Lower leg skin (tissue), 3 donors: ENCODE data around the gene CTTNBP2.

Experiments
- CTCF ChIP-seq, 3 donors: fragments of 450-650 bp; IDR thresholded peaks; one replicate each; pipeline ENCODE4 v1.5.1; 2016; ENCODE audit warnings: antibody characterized with exemption in 3 of 3, mild to moderate bottlenecking in 3 of 3, moderate library complexity in 2 of 3
- POLR2A ChIP-seq, 2 donors: fragments of 450-650 bp; IDR thresholded peaks; one replicate each; pipeline ENCODE4 v1.6.1; 2016 to 2017; ENCODE audit warnings: antibody characterized with exemption in 2 of 2, mild to moderate bottlenecking in 1 of 2, moderate library complexity in 1 of 2

- TF ChIP-seq POLR2A (IDR thresholded peaks at IDR 0.05) (no peak), CTCF (IDR thresholded peaks at IDR 0.05) (no peak)
Observed at GRCh38 chr7:117737926-117738325, 135.3 kb downstream of the CTTNBP2 start.
